HG02884 (cell line): Measurements from ENCODE around the gene HEMGN.

Experiments used
- ATAC-seq: cut with Tn5 transposase; IDR thresholded peaks from one replicate; pipeline ENCODE4 v1.9.1; 2021; ENCODE audit warnings: mild to moderate bottlenecking, moderate library complexity; ENCODE audit not compliant: unreplicated experiment

Gene HEMGN

GRCh38 chr9:97933297-97933998 lies 4.5 kb downstream of the HEMGN start:
- ATAC-seq = no peak

- ATAC-seq = no peak
Observed at GRCh38 chr9:97930972-97931371, 7.0 kb downstream of the HEMGN start.

GRCh38 chr9:97928986-97929604 lies 8.9 kb downstream of the HEMGN start:
- ATAC-seq = no peak

GRCh38 chr9:97925497-97926334 lies 12.3 kb downstream of the HEMGN start:
- ATAC-seq = no peak

GRCh38 chr9:97924386-97924785 lies 13.6 kb downstream of the HEMGN start:
- no peak for ATAC-seq

GRCh38 chr9:97923529-97924108 lies 14.4 kb downstream of the HEMGN start:
- no peak for ATAC-seq

GRCh38 chr9:97921959-97922724 lies 15.8 kb downstream of the HEMGN start, which contains the start of gene TRMO:
Gene TRMO, minus strand, starts transcription at chr9:97922500. Its CDS starts 7 bp downstream, at chr9:97922493.
- peak; percentile 77 for ATAC-seq

- no peak for ATAC-seq
Observed at GRCh38 chr9:97919217-97919813, 18.7 kb downstream of the HEMGN start.

- no peak for ATAC-seq
Observed at GRCh38 chr9:97918611-97919010, 19.4 kb downstream of the HEMGN start.

- no peak for ATAC-seq
Observed at GRCh38 chr9:97911970-97912369, 26.0 kb downstream of the HEMGN start.

GRCh38 chr9:97911528-97911927 lies 26.4 kb downstream of the HEMGN start:
- ATAC-seq = no peak

GRCh38 chr9:97910357-97910756 lies 27.6 kb downstream of the HEMGN start:
- no peak for ATAC-seq

GRCh38 chr9:97908705-97909104 lies 29.3 kb downstream of the HEMGN start:
- ATAC-seq = no peak

- no peak for ATAC-seq
Observed at GRCh38 chr9:97907632-97908031, 30.3 kb downstream of the HEMGN start.

- ATAC-seq = no peak
Observed at GRCh38 chr9:97907046-97907445, 30.9 kb downstream of the HEMGN start.

GRCh38 chr9:97906236-97906831 lies 31.6 kb downstream of the HEMGN start:
- no peak for ATAC-seq

GRCh38 chr9:97905228-97905627 lies 32.7 kb downstream of the HEMGN start:
- ATAC-seq = no peak

- ATAC-seq = no peak
Observed at GRCh38 chr9:97904725-97905124, 33.2 kb downstream of the HEMGN start.

- no peak for ATAC-seq
Observed at GRCh38 chr9:97903177-97903576, 34.8 kb downstream of the HEMGN start.
